Thyroid gland (tissue), 4 donors: ENCODE data around the gene NBPF4. TPM values are rescaled to one million over a fixed set of nuclear protein-coding genes. Genes with fewer than 3 reads are reported as not detected.
"Not testable (repeated sequence)": the region's sequence is repeated elsewhere in the genome, so short reads cannot be mapped to it uniquely, and the experiment has no call there.

Source experiments
- DNase-seq, 2 donors: peaks; one replicate each; pipeline ENCODE4 v3.0.0-alpha.2; 2019
- H3K27ac ChIP-seq, 3 donors: fragments of 200-600 bp; sonication (generic); 1 replicate in 2 of 3; 2 replicates in 1 of 3; pipeline ENCODE4 v1.5.1; 2016 to 2019; ENCODE audit warnings: mild to moderate bottlenecking in 1 of 3, moderate library complexity in 1 of 3
- H3K27me3 ChIP-seq: fragments of 200-600 bp; sonication (generic); one replicate; pipeline ENCODE4 v1.5.1; 2019
- H3K36me3 ChIP-seq, 2 donors: fragments of 200-600 bp; sonication (generic); one replicate each; pipeline ENCODE4 v1.5.1; 2016 to 2019
- H3K4me1 ChIP-seq, 2 donors: fragments of 200-600 bp; sonication (generic); one replicate each; pipeline ENCODE4 v1.5.1; 2017 to 2019
- H3K4me3 ChIP-seq, 3 donors: fragments of 200-600 bp; sonication (generic); replicated peaks in 1 of 3; 1 replicate in 2 of 3; 2 replicates in 1 of 3; pipeline ENCODE4 v1.5.1; 2016; ENCODE audit warnings: mild to moderate bottlenecking in 1 of 3
- H3K9me3 ChIP-seq: fragments of 200-600 bp; sonication (generic); one replicate; pipeline ENCODE4 v1.5.1; 2017
- CTCF ChIP-seq, 6 experiments: fragments of 200-600 bp in 3 of 6; fragments of 450-650 bp in 3 of 6; sonication (generic) in 3 of 6; IDR thresholded peaks; one replicate each; pipeline ENCODE4 v1.5.1; 2016 to 2019; ENCODE audit warnings: antibody characterized with exemption in 6 of 6, mild to moderate bottlenecking in 2 of 6, inconsistent platforms in 1 of 6, moderate library complexity in 1 of 6
- POLR2A ChIP-seq, 2 donors: fragments of 450-650 bp; IDR thresholded peaks; one replicate each; pipeline ENCODE4 v1.6.1; 2017; ENCODE audit warnings: antibody characterized with exemption in 2 of 2, mild to moderate bottlenecking in 2 of 2, moderate library complexity in 1 of 2
- WGBS, 2 donors: methylation state at CpG; one replicate each; pipeline ENCODE4 v1.1.5; 2017; 5-methylcytosine and 5-hydroxymethylcytosine counted together
- intact Hi-C: fragments of 100-400 bp; cut with DNase I; formaldehyde crosslinking; loops from one replicate; pipeline ENCODE4 v1.15.1; 2023
- total RNA-seq, 4 donors: library from RNA; depleted of rRNA; stranded (reverse); fragments of >200 nt; gene quantifications; one replicate each; pipeline ENCODE4 v1.2.3, GENCODE V29; 2016

NBPF4 gene
- total RNA-seq, 4 donors from 2014 or later: not detected

- no peaks in the 10 kb centered on the region for H3K9me3 ChIP-seq
- TF ChIP-seq CTCF (IDR thresholded peaks at IDR 0.05) (no peak), POLR2A (IDR thresholded peaks at IDR 0.05) (no peak)
- no peak overlapping the region for H3K4me3 ChIP-seq
- no peak for DNase-seq
- intact Hi-C loops: no loop called here
- no peaks in the 10 kb centered on the region for H3K27me3 ChIP-seq
- H3K4me1 ChIP-seq: no peaks in the 10 kb centered on the region
- H3K27ac ChIP-seq: no peak overlapping the region
- H3K36me3 ChIP-seq: no peaks in the 10 kb centered on the region
- WGBS, 2 donors: 87 to 96% methylated on average over 4 to 11 of the region's 11 CpGs
Observed at GRCh38 chr1:108209456-108210108, 34.3 kb downstream of the NBPF4 start.

- no peak for DNase-seq
- no peaks in the 10 kb centered on the region for H3K9me3 ChIP-seq
- intact Hi-C loops: no loop called here
- no peak overlapping the region for H3K27ac ChIP-seq
- no peaks in the 10 kb centered on the region for H3K4me1 ChIP-seq
- TF ChIP-seq CTCF (IDR thresholded peaks at IDR 0.05) (no peak), POLR2A (IDR thresholded peaks at IDR 0.05) (no peak)
- H3K36me3 ChIP-seq: no peaks in the 10 kb centered on the region
- H3K4me3 ChIP-seq: no peak overlapping the region
- 40 to 54% methylated on average over 8 to 11 of the region's 11 CpGs for WGBS, 2 donors
- H3K27me3 ChIP-seq: no peaks in the 10 kb centered on the region
Observed at GRCh38 chr1:108208724-108209446, 35.0 kb downstream of the NBPF4 start.

GRCh38 chr1:108203582-108203981 lies 40.3 kb downstream of the NBPF4 start:
- DNase-seq, H3K36me3 ChIP-seq, H3K27me3 ChIP-seq, H3K9me3 ChIP-seq, H3K4me3 ChIP-seq, intact Hi-C loops, H3K27ac ChIP-seq: not testable (repeated sequence)
- 90 to 97% methylated on average over 3 of the region's 3 CpGs for WGBS, 2 donors
- H3K4me1 ChIP-seq: peaks cover 3 to 11% of the 10 kb centered on the region in 2 donors

GRCh38 chr1:108201687-108202086 lies 42.2 kb downstream of the NBPF4 start:
- H3K36me3 ChIP-seq: no peaks in the 10 kb centered on the region
- H3K4me1 ChIP-seq: peaks cover 12 to 13% of the 10 kb centered on the region in 2 donors
- TF ChIP-seq POLR2A (IDR thresholded peaks at IDR 0.05): no peak
- no peak for TF ChIP-seq CTCF (IDR thresholded peaks at IDR 0.05)
- no peaks in the 10 kb centered on the region for H3K27me3 ChIP-seq
- intact Hi-C loops: no loop called here
- 85 to 86% methylated on average over 5 of the region's 5 CpGs for WGBS, 2 donors
- no peak for DNase-seq
- H3K9me3 ChIP-seq: no peaks in the 10 kb centered on the region
- no peak overlapping the region for H3K4me3 ChIP-seq
- no peak overlapping the region for H3K27ac ChIP-seq

- no peak for TF ChIP-seq POLR2A (IDR thresholded peaks at IDR 0.05)
- peak in 1 of 6 experiments; percentile 20 for TF ChIP-seq CTCF (IDR thresholded peaks at IDR 0.05)
- Histone ChIP-seq H3K9me3 (no peaks in the 10 kb centered on the region), H3K36me3 (no peaks in the 10 kb centered on the region), H3K27ac (peak overlapping the region; percentile 77 to 93 (median 91)), H3K4me3 (peak overlapping the region; percentile 75 to 83 (median 83)), H3K27me3 (no peaks in the 10 kb centered on the region), H3K4me1 (peaks cover 12 to 13% of the 10 kb centered on the region in 2 donors)
- intact Hi-C loops: no loop called here
- WGBS, 2 donors: 1 to 2% methylated on average over 10 of the region's 10 CpGs
- peak; percentile 48 to 57 for DNase-seq
Observed at GRCh38 chr1:108200687-108201051, 43.2 kb downstream of the NBPF4 start.
